ENCODE data around the gene EXOC3L4. TPM values are rescaled to one million over a fixed set of nuclear protein-coding genes. Genes with fewer than 3 reads are reported as not detected.

Gene EXOC3L4
- total RNA-seq, 4 donors from 2014 or later = 0.63 to 2.1 (median 1.3) TPM

DNA sequence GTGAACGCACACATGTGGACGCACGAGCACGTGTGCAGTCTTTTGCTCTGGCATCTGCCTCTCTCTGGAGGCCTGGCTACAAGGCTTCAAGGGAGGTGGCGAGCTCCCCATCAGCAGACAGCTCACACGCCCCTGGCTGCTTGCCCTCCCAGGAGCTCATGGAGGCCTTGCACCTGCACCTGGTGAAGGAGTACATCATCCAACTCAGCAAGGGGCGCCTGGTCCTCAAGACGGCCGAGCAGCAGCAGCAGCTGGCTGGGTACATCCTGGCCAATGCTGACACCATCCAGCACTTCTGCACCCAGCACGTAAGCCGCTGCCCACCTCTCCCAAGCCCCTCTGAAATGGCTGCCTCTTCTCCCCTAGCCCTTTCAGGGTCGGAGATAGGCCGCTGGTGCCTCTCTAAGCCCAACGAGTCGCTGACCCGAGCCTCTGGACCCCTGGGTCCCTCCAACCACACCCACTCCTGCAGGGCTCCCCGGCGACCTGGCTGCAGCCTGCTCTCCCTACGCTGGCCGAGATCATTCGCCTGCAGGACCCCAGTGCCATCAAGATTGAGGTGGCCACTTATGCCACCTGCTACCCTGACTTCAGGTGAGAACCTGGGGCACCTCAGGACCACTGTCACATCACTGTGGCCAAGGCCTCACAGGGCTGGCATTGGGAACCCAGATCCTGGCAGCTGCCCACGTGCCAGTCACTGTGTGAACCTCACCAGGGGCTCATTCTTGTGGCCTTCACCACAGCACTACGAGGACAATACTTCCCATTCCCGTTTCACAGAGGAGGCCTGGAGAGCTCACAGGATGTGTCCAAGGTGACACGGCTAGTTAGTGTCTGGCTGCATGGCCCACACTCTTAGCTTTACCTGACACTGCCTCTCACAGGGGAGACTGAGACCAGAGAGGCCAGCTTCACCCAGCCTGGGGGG is 39.0 kb downstream of the EXOC3L4 start:
- peaks cover 0 to 67% (median 0%) of the 10 kb centered on the region in 3 donors for H3K36me3 ChIP-seq
- TF ChIP-seq EP300 (IDR thresholded peaks at IDR 0.05) (no peak), POLR2A (IDR thresholded peaks at IDR 0.05) (no peak)
- TF ChIP-seq, protein P1, sequence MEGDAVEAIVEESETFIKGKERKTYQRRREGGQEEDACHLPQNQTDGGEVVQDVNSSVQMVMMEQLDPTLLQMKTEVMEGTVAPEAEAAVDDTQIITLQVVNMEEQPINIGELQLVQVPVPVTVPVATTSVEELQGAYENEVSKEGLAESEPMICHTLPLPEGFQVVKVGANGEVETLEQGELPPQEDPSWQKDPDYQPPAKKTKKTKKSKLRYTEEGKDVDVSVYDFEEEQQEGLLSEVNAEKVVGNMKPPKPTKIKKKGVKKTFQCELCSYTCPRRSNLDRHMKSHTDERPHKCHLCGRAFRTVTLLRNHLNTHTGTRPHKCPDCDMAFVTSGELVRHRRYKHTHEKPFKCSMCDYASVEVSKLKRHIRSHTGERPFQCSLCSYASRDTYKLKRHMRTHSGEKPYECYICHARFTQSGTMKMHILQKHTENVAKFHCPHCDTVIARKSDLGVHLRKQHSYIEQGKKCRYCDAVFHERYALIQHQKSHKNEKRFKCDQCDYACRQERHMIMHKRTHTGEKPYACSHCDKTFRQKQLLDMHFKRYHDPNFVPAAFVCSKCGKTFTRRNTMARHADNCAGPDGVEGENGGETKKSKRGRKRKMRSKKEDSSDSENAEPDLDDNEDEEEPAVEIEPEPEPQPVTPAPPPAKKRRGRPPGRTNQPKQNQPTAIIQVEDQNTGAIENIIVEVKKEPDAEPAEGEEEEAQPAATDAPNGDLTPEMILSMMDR (IDR thresholded peaks at IDR 0.05) = no peak
- peaks cover 0 to 35% (median 0%) of the 10 kb centered on the region in 4 donors for H3K4me1 ChIP-seq
- H3K9me3 ChIP-seq = no peaks in the 10 kb centered on the region
- peaks cover 0 to under 1% of the 10 kb centered on the region in 2 donors for H3K27me3 ChIP-seq
- H3K27ac ChIP-seq = no peak overlapping the region
- WGBS, 2 donors = 86 to 89% methylated on average over 23 to 24 of the region's 25 CpGs
- no peak for DNase-seq (ENCODE audit: low spot score in 2 of 2)
- H3K4me3 ChIP-seq = no peak overlapping the region

DNA sequence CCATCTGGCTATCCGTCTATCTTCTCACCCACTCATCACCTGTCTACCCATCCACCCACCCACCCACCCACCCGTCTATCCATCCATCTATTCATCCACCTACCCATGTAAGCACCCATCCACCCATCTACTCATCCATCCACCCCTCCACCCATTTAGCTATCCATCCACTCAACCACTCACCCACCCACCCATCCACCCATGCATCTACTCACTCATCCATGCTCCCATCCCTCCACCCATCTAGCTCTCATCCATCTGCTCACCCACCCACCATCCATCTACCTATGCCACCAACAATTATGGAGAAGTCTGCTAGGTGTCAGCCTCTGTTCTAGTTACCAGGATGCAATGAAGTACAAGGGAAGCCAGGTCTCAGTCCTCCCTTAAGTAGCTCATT is 39.9 kb downstream of the EXOC3L4 start:
- Histone ChIP-seq H3K4me3 (no peak overlapping the region), H3K36me3 (peaks cover 0 to 66% (median 0%) of the 10 kb centered on the region in 3 donors), H3K9me3 (no peaks in the 10 kb centered on the region), H3K27me3 (peaks cover 0 to 10% of the 10 kb centered on the region in 2 donors), H3K27ac (no peak overlapping the region), H3K4me1 (peaks cover 0 to 36% (median 4%) of the 10 kb centered on the region in 4 donors)
- no peak for DNase-seq (ENCODE audit: low spot score in 2 of 2)
- TF ChIP-seq EP300 (IDR thresholded peaks at IDR 0.05) = no peak
- TF ChIP-seq, protein P1 (IDR thresholded peaks at IDR 0.05) = no peak
- no peak for TF ChIP-seq POLR2A (IDR thresholded peaks at IDR 0.05)
- WGBS, 2 donors = 45 to 97% methylated on average over 2 of the region's 2 CpGs

DNA sequence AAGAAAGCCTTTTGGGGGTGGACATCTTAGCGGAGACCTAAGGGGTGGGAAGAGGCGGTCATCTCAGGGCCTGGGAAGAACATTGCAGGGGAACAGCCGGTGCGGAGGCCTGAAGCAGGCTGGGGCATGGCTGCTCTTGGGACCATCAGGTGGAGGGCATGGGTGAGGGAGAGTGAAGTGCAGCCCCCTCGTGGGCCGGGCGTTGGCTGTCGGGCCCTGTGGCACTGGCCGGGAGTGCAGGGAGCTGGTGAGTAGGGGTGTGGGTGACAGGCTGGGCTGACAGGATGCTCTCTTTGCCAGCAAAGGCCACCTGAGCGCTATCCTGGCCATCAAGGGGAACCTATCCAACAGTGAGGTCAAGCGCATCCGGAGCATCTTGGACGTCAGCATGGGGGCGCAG is 40.4 kb downstream of the EXOC3L4 start:
- DNase-seq (ENCODE audit: low spot score in 2 of 2) = no peak
- TF ChIP-seq EP300 (IDR thresholded peaks at IDR 0.05) = no peak
- TF ChIP-seq, protein P1 (IDR thresholded peaks at IDR 0.05) = no peak
- no peak for TF ChIP-seq POLR2A (IDR thresholded peaks at IDR 0.05)
- Histone ChIP-seq H3K4me3 (no peak overlapping the region), H3K27ac (no peak overlapping the region), H3K36me3 (peaks cover 0 to 61% (median 0%) of the 10 kb centered on the region in 3 donors), H3K9me3 (no peaks in the 10 kb centered on the region), H3K4me1 (peaks cover 0 to 32% (median 4%) of the 10 kb centered on the region in 4 donors), H3K27me3 (peaks cover 0 to 11% of the 10 kb centered on the region in 2 donors)
- WGBS, 2 donors = 89% methylated on average over 14 of the region's 14 CpGs

DNA sequence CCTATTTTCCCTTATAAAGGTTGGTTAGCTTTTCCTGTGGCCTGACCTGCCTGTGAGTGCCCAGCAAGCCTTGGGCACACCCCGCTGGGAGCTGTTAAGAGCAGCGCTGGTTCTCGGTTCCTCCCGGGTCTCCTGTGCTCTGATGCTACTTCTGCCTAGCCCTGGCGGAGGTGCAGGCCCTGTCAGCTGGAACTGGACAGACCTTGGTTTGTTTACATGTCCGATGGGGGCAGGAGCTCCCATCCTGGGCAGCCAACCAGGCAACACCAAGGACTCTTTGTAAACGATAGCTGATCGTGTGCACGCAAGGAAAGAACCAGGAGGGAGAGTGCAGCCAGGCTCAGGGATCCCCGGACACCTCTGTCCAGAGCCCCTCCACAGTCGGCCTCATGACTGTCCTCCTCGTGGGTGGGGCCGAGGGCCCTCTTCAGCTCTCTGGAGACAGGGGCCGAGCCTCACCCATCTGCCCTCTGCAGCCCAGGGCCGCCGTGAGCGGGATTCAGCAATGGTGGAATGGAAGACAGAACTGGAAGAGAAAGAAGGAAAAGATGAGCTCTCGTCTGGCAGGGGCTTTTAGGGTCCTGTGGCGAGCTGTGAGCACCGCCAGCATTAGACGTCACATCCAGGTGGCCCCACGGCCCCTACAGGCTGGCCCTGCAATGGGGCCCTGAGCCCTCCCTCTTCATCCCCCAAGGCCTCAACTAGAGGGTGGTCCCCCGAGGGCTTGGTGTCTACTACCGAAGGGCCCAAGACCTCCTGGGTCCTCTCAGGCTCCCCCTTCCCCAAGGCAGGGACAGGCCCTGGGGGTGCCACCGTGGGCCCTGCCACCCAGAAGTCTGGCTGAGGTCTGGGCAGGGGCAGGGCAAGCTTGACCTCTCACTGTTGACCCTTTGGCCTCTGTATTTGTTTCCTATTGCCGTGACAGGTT is 41.1 kb downstream of the EXOC3L4 start:
- Histone ChIP-seq H3K27me3 (peaks cover 0 to 16% of the 10 kb centered on the region in 2 donors), H3K9me3 (no peaks in the 10 kb centered on the region), H3K36me3 (peaks cover 0 to 54% (median 0%) of the 10 kb centered on the region in 3 donors), H3K4me3 (no peak overlapping the region), H3K27ac (no peak overlapping the region), H3K4me1 (peaks cover 0 to 25% (median 4%) of the 10 kb centered on the region in 4 donors)
- TF ChIP-seq, protein P1 (IDR thresholded peaks at IDR 0.05) = no peak
- TF ChIP-seq EP300 (IDR thresholded peaks at IDR 0.05) (no peak), POLR2A (IDR thresholded peaks at IDR 0.05) (no peak)
- WGBS, 2 donors = 78 to 81% methylated on average over 19 to 22 of the region's 26 CpGs
- no peak for DNase-seq (ENCODE audit: low spot score in 2 of 2)
